A673 (cell line): ENCODE data around the gene ZNF184.

Experiments used
- CTCF ChIP-seq: fragments of 300-800, 200-600 bp; sonication (generic); conservative IDR thresholded peaks from 2 replicates; pipeline ENCODE4 v1.5.1; 2017; ENCODE audit warnings: low read depth, mild to moderate bottlenecking, antibody characterized with exemption, low read length, moderate library complexity, mixed read lengths
- EZH2 ChIP-seq: fragments of 200-600 bp; sonication (generic); IDR thresholded peaks from 2 replicates; pipeline ENCODE4 v1.6.1; 2017; ENCODE audit warnings: borderline replicate concordance, low read depth, mild to moderate bottlenecking, mixed read lengths, antibody characterized with exemption, low read length; ENCODE audit not compliant: poor library complexity, severe bottlenecking

- peak; percentile 40 for TF ChIP-seq CTCF
- TF ChIP-seq EZH2: no peak
Measured at GRCh38 chr6:27495386-27496135, 22.7 kb upstream of the ZNF184 start.
